HG03108 (cell line): ENCODE data around the gene XRCC4.

ENCODE experiments used
- ATAC-seq: cut with Tn5 transposase; IDR thresholded peaks from one replicate; pipeline ENCODE4 v1.9.1; 2021; ENCODE audit warnings: moderate library complexity; ENCODE audit not compliant: unreplicated experiment

Gene XRCC4

DNA sequence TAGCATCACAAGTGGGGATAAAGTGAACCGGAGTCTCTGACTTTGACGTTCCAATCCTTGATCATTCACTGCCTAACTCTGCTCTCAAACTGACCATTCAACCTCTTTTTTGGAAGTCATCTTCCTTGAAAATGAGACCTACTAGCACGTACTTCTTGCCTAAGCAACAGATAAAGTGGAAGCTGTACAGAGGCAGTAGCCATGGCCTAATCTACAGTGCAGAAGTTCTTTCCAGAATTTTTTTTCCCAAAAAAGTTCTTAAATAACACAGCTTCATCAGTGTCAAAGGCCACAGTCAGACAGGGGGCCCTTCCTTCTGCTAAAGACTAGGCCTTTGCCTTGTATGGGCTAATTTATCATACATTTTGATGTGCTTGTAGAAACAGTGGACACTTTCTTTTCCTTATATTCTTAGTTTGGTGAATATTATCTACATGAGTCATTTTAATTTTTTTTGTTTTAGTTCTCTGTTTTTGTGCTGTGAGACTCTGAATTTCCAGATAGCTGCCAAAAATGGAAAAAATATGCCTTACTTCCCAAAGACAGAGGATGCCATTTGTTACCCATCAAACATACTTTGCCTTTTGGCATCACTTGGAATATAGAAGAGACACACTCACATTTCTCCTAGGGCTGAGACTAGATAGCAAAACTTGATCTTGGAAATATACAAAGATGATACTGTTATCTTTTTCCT, 297.9 kb downstream of the XRCC4 start:
- ATAC-seq, result no peak

DNA sequence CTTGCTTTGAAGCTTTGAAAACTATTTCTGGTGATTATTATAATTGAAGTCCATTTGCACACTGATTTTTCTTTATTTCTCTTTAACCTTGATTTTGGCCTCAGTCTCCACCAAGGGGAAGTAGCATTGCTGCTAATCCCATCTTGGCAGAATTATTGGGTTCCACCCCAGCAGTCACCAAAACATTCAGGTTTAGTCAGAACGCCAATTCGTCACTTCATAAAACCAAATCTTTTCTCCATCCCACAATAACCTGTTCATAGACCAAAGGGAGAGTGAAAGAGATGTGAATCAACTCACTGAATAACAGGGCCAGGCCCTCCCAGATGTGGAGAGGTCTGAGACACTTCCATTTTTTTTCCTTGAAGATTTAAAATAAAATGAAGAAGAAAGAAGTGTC, 299.1 kb downstream of the XRCC4 start:
- no peak for ATAC-seq

DNA sequence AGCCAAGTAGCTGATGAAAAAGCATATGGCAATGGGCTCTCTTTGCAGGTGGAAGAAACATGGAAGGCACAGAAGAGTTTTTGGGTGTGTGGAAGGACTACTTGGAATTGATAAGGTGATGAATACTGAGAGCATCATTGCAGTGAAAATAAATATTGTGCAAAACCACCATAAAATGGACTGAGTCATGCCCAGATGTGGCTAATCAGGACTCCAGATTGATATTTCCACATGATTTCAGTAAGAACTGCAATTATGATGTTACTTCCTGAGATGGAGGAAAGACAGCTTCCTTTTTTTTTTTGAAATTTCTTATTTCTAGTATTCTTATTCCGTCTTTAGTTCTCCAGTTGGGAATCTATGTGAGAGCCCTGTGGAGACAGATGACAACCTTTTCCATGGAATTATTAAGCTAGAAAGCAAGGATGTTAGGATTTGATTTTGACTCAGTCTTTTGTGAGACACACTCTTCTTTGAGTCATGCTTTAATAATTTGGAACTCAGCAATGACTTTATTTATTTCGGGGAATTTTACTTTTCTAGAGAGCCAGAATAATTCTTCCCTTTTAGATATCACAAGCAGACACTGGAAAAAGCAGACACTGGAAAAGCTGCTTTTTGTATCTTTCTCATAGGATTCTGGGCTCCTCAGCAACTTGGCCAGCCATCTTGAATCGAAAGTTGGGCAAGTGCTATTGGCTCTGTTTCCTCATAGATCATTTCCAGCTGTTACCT, 300.0 kb downstream of the XRCC4 start:
- no peak for ATAC-seq

DNA sequence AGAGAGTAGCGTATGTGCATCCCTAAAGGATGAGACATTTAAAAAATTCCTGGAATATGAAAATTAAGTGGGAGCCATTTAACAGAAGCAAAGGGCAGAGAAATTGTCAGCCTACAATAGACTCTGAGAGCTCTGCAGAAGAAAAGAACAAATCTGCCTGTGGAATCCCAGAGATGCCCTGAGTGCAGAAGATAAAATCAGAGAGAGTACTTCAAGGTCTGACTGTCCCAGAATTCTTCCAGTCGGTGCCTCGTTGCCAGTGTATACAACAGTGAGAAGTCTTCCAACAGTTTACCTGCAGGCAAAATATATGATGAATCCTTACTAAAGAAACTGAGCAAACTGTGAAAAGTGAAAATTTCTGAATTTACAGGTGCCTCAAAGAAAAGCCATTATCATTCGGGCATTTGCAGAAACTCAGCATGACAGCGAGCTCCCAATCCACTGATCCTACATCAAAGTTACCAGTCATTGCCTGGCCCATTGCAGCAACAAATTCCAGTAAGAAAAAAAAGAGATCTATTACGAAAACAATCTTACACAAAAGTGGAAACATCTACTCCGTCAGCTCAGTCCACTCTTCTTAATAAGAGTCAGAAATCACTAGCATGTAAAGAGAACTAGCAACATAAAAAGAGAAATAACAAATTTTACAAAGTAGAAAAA, 301.4 kb downstream of the XRCC4 start:
- ATAC-seq, result no peak

DNA sequence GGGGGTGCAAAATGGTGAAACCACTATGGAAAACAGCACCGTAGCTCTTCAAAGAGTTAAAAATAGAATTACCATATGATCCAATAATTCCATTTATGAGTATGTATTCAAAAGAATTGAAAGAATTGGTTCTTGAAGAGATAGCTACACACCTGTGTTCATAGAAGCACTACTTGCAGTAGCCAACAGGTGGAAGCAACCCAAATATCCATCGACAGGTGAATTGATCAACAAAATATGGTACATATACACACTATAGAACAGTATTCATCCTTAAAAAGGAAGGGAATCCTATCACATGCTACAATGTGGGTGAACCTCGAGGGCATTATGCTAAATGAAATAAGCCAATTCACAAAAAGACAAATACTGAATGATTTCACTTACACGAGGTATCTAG, 308.5 kb downstream of the XRCC4 start:
- no peak for ATAC-seq

DNA sequence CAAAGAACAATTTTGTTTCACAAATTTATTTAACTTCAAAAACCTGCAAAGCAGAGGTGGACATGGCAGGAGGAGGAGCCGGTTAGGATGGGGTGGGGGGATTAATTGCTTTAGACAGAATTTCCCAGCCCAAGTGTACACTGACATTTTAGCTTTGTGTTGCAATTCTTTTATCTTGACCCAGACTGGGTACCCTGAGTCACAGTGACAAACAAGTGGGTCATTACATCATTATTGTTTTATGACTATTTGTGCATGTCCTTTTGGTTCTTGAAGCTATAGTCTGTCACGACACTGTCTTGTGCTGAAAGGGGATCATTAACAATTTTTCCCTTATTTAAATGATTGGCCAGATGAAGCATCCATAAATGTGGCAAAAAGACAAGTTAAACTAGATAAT, 309.7 kb downstream of the XRCC4 start:
- ATAC-seq, result no peak

DNA sequence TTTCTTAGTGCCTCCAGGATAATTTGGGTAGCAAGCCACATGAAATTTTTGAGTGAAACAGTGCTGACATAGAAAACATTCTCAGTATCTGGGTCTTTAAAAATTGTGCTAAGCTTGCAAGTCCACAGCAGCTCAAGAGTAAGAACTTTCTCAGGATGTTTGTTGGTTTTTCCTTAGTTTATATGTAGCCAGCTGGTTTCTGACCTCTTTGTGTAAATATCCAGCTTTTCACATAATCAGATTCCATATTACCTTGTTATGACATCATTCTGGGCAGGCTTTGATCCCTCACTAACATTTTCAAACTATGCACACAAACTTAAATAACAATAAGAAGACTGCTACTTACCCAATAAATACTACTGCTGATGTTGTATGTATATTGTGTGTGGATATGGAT, 311.3 kb downstream of the XRCC4 start:
- ATAC-seq, result no peak

DNA sequence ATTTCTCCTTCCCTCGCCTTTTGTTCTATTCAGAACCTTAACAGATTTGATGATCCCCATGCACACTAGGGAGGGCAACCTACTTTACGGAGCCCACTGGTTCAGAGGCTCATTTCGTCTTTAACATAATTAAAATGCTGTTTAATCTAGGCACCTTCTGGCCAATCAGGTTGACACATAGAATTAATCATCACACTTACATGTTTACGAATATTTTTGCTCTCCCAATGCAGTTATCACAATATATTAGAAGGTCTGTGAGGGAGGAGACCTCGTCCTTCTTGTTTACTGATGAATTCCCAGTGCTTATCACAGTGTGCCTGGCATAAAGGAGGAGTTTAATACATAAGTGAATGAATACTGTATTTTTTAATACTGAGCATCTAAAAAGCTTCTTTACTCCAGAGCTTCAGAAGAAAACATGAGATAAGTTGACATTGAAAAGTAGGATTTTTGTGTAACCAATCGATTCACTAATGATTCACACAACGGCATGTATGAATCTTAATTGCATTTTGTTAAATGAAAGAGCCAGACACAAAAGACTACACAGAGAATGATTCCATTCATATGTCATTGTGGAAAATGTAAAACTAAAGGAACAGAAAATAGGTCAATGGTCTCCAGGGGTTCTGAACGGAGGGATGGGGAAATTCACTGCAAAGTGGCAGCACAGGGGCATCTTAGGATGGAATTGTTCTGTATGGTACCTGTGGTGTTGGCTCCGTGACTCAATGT, 315.6 kb downstream of the XRCC4 start:
- no peak for ATAC-seq

DNA sequence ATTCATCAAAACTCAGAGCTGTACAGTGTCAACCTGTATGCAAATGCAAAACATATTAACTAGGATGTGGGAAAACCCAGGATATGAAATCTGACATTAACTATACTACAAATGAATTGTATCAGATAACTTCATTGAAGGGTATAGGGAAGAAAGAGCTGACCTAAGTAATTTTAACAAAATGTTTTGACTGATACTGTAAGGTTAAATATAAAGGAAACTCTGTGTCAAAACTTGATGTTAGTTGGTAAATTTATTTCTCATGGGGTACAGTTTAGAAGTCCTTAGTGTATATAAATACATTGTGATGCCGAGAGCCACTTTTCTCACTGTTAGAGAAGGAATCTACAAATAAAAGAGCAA, 316.1 kb downstream of the XRCC4 start:
- no peak for ATAC-seq

DNA sequence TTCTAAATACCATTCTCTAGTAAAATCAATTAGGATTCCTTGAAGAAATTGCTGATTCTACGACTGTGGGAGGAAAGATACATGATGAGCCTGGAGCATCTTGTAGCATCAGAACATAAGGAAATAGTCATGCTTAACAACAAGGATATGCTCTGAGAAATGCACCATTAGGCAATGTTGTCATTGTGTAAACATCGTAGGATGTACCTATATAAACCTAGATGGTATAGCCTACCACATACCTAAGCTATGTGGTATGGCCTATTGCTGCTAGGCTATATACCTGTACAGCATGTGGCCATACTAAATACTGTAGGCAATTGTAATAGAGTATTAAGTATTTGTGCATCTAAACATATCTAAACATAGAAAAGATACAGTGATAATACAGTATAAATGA, 316.8 kb downstream of the XRCC4 start:
- no peak for ATAC-seq

DNA sequence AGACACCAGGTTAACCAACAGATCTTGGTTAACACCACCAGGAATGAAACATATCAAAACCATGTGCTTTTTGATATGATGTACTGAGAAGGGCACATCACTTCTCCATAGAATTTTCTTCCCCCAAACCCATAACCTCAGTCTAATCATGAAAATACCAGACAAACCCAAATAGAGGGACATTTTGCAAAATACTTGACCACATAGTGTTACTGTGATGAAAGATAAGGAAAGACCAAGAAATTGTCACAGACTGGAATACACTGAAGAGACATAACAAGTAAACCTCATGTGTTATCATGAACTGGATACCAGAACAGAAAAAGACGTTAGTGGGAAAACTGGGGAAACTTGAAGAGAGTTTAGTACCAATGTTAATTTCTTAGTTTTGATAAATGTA, 319.3 kb downstream of the XRCC4 start:
- ATAC-seq, result no peak

DNA sequence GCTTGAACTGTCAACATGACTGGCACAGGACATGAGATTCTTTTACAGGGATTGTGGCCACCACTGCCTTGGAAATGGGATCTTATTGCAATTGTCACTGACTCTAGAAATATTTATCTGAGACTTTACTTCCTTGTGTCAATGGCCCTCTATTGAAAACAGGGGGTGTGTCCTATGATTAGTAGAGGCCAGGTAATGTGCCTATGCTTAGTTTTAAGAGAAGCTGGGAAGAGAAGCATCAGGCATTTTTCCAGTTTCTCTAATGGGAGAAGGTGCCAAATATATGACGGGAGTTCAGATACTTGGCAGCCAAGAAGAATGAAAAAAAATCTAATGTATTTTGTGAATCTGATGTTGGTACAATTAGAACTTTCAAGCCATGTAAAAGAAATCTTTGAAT, 320.3 kb downstream of the XRCC4 start:
- ATAC-seq, result no peak

DNA sequence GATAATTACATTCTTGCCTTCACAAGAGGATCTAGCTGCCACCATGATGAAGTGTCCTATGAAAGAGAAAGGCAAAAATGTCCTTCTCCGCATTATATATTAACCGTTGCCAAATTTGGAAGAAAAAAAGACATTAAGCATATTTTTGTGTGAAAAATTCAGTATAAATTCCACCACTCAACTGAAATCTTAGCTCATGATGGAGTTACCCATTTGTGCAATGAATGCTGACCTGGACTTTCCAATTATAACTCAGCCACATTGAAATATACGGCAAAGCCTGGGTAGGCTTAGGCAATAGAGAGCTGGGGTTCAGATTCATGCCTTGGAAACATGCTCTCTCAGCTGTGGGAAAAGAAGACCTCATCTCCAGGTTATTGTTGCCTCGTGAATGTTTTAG, 322.9 kb downstream of the XRCC4 start:
- ATAC-seq, result no peak

DNA sequence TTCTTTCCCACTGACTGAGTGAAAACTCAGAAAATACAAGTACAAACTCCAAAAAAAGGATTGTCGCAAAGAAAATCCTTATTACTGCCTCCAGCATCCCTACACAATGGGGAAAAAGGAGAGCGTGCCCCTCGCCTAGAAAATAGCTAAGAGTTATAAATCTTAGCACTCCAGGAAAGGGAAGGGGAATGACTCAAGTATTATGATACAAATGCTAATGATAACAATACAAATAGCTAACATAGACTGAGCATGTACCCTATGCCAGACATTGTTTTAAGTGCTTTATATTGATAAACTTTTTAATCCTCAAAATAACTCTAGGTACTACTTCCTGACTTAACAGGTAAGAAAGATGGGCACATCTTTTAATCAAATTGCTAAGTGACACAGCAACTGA, 323.4 kb downstream of the XRCC4 start:
- no peak for ATAC-seq

DNA sequence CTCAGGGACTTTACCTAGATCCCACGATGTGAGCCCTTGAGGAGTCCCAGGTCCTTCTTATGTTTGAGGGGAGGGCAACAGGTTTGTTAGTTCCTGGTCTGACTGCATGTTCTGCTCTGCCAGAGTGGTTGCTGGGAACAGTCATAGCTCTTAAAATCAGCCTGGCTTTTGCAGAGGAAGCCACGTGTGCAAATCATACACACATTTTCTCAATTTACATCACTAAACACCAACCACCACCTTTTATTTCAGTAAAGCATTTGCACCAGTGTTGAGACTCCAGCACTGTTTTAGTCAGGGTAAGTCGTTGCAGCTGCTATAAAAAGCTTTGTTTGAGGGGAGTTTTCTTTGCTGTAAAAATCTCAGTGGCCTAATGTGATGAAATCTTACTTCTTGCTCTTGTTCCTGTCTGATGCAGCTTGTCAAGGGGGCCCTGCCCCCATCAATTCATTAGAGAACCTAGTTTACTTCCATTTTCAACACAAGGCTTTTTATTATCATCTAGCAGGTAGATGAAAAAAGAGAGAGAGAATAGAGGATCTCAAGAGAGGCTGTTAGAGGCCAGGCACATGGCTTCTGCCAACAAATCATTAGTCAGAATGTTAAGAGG, 323.9 kb downstream of the XRCC4 start:
- no peak for ATAC-seq

DNA sequence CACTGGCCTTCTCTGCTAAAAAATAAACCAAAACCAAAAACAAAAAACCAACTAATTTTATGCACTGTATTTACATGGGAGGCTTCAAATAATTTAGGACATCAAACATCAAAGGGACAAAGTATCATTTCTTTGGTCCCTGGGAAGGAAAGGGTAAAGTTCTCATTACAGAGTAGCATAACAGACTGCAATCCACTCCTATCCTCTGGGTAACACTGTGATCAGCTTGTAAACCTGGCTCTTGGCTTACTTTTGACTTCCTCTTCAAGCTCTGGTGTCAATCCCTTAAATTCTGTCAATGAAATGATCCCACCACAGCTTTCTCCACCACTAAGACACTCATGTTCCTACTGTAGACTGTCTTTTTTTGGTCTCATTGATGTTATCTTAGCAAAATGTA, 324.4 kb downstream of the XRCC4 start:
- no peak for ATAC-seq
